HG03095 (cell line): ENCODE data around the gene FOLR1.
"Not testable (repeated sequence)": the region's sequence is repeated elsewhere in the genome, so short reads cannot be mapped to it uniquely, and the experiment has no call there.

Experiments used
- ATAC-seq: cut with Tn5 transposase; IDR thresholded peaks from one replicate; pipeline ENCODE4 v1.9.1; 2021; ENCODE audit warnings: moderate library complexity; ENCODE audit not compliant: unreplicated experiment

Gene FOLR1

DNA sequence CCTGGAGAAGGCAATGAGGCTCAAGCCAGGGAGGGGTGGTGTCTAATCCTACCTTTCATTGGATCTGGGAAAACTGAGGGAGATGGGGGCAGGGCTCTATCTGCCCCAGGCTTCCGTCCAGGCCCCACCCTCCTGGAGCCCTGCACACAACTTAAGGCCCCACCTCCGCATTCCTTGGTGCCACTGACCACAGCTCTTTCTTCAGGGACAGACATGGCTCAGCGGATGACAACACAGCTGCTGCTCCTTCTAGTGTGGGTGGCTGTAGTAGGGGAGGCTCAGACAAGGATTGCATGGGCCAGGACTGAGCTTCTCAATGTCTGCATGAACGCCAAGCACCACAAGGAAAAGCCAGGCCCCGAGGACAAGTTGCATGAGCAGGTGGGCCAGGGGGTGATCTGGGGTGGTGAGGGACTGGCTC lies at the start of gene FOLR1:
FOLR1 (plus strand) TSS at position 180 of the 421 bp plus-strand sequence; CDS start at position 214, 34 bp downstream.
- no peak for ATAC-seq

- ATAC-seq = not testable (repeated sequence)
Observed at GRCh38 chr11:72142543-72142942, 49.4 kb upstream of the FOLR1 start.

DNA sequence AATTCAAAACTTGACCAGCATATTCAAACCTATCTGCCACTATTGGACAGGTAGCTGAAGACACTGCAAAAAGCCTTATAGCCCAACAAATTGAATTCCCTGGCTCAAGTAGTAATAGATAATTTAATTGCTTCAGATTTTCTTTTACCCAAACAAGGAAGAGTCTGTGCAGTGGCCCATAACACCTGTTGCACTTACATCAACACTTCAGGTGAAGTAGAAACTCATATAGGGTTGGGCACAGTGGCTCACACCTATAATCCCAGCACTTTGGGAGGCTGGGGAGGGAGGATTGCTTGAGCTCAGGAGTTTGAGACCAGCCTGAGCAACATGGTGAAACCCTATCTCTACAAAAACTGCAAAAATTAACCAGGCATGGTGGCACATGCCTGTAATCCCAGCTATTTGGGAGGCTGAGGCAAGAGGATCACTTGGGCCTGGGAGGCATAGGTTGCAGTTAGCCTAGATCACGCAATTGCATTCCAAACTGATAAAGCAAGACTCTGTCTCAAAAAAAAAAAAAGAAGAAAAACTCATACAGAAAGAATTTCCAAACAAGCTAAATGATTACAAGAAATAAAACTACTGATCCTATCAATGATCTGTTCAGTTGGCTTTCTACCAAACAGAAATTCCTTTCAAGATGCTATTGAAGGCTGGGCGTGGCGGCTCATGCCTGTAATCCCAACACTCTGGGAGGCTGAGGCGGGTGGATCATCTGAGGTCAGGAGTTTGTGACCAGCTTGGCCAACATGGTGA lies 47.0 kb upstream of the FOLR1 start:
- ATAC-seq = no peak

DNA sequence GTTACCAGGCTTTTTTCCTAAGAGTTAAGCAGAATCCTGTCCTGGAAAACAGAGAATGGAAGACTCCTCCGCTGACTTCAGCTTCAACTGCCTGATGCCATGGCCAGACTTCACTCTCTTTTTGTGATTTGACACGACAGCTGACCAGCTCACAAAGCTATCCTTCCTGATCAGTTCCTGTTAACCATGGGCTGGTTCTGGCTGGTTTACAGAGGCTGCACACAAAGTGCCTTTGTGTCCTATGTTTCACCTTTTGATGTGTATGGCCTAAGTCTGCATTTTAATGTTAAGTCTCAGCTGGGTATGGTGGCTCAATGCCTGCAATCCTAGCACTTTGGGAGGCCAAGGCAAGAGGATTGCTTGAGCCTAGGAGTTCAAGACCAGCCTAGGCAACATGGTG lies 45.3 kb upstream of the FOLR1 start:
- ATAC-seq = no peak

- no peak for ATAC-seq
Observed at GRCh38 chr11:72150882-72151281, 41.1 kb upstream of the FOLR1 start.

- not testable (repeated sequence) for ATAC-seq
Observed at GRCh38 chr11:72153874-72154273, 38.1 kb upstream of the FOLR1 start.

DNA sequence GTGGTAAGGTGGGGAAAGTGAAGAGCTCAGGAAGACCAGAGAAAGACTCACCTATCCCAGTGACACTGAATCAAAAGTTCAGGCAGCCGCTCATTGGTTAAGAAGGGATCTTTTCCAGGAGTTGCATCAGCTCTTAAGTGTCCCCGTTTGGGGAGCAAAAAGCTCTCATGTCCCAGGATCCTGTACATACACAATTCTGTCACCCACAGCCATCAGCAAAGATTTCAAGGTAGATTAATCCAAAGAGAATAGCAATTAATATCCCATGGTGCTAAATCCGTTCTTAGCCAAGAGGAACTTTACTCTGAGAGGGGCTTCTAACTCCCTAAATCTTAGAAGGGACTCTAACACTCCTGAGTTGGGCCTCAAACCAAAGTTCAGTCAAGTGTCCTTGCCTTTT lies 37.1 kb upstream of the FOLR1 start:
- no peak for ATAC-seq

GRCh38 chr11:72155751-72156150 lies 36.2 kb upstream of the FOLR1 start:
- no peak for ATAC-seq

DNA sequence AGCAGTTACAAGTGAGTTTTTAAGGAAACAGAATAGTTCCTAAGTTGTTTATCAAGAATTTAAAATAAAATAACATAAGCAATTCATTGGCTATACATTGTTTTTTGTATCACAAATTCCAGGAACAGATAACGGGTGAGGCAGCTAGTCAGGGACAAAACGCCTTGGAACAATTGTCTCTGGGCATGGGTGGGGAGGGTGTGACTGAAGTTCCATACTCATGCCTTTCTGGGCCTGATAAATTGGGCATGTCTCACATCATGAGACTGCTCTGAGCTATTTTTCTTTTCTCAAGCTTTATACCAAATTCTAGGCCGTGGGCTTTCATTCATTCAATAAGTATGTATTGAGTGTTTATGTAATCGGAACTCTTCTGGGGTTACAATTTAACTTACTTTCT lies 34.8 kb upstream of the FOLR1 start:
- ATAC-seq = no peak

DNA sequence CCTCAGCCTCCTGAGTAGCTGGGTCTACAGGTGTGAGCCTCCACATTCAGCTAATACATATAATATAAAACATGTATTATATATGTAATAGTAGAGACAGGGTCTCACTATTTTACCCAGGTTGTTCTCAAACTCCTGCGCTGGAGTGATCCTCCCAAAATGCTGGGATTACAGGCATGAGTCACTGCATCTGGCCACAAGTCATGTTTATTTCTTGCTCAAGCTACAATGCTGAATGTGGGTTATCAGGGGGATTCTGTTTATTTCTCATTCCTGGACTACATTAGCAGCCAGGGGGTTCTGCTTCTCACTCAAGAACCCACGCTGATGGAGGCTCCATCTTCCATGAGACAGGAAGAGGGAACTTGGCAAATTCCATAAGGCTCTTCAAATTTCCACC lies 31.6 kb upstream of the FOLR1 start:
- no peak for ATAC-seq

DNA sequence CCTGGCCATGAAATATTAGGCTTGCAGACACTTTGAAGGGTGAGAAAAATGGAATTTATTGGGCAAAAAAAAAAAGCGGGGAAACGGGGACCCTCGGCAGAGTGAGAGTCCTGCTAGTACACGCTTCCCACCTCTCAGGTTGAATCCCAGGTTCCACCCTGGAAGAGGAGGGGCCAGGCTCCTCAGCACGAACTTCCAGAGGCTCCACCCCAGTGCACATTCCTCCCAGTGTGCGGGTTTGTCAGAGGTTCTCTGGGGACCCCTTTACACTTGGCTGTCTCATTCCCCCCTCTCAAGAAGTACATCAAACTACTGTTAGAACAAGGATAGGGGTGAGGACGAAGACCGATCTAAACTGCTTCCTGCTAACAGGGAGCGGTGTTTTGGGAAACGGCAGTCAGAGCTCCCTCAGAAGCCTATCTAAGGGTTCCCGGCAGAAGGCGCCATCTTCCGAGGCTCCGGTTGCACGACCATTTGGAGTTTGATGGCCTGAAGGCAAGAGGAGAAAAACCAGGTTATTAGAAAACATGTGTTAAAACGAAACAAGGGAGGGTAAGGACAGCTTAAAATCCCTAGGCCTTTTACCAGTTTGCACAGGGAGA lies 28.9 kb upstream of the FOLR1 start:
- no peak for ATAC-seq

DNA sequence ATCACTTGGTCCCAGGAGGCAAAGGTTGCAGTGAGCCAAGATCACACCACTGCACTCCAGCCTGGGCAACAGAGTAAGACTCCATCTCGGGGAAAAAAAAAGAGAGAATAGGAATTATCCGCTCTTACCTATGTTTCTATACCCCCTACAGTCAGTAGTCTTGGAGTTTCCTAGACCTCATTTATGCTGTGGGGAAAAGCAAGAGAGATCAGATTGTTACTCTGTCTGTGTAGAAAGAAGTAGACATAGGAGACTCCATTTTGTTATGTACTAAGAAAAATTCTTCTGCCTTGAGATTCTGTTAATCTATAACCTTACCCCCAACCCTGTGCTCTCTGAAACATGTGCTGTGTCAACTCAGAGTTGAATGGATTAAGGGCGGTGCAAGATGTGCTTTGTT lies 27.8 kb upstream of the FOLR1 start:
- ATAC-seq = not testable (repeated sequence)

- ATAC-seq = not testable (repeated sequence)
Observed at GRCh38 chr11:72169046-72169555, 22.8 kb upstream of the FOLR1 start.

- ATAC-seq = not testable (repeated sequence)
Observed at GRCh38 chr11:72169754-72170153, 22.2 kb upstream of the FOLR1 start.

GRCh38 chr11:72172043-72172442 lies 19.9 kb upstream of the FOLR1 start:
- ATAC-seq = not testable (repeated sequence)

GRCh38 chr11:72173291-72173690 lies 18.6 kb upstream of the FOLR1 start:
- ATAC-seq = no peak

- ATAC-seq = no peak
Observed at GRCh38 chr11:72174302-72175070, 17.5 kb upstream of the FOLR1 start.

- no peak for ATAC-seq
Observed at GRCh38 chr11:72177656-72178055, 14.3 kb upstream of the FOLR1 start.

DNA sequence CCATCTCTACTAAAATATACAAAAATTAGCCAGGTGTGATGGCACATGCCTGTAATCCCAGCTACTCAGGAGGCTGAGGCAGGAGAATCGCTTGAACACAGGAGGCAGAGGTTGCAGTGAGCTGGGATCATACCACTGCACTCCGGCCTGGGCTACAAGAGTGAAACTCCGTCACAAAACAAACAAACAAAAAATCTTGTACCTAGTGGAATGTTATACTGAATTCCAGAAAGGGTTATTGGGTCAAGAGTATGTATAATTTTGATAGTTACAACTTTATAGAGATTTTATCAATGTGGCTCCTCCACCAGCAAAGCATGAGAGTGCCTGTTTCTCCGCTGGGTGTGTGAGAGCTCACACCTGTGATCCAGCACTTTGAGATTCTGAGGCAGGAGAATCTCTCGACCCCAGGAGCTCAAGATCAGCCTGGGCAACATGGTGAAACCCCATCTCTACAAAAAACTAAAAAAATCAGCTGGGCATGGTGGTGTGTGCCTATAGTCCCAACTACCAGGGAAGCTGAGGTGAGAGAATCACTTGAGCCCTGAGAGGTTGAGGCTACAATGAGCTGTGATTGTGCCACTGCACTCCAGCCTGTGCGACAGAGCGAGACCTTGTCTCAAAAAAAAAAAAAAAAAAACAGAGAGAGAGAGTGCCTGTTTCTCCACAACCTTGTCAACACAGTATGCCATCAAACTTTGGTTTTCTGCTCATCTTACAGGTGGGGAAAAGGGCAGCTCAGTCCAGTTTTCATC lies 12.7 kb upstream of the FOLR1 start:
- ATAC-seq = no peak

DNA sequence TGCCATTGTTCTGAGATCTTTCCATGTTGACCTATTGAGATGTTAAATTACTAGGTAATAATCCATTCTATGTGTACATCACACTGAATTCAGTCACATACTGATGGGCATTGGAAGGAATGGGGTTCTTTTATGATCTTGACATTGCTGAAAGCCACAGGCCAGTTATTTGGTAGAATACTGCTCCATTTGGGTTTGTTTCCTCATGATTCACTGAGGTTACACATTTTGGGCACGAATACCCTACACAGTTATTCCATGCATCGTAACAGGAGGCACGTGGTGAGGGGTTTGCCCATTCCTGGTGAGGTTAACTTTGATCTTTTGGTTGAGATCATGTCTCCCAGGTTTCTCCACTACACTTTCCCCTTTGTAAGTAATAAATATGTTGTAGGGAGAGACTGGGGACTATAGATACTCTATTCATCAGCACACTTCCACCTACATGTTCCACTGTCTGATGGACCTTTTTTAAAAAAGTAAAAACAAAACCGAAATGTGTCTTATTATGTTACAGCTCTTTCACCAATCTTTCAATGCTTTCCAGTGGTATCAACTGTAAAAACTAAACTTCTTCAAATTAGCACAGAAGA lies 12.0 kb upstream of the FOLR1 start:
- ATAC-seq = no peak
